ENCODE data around the gene CMTM4.
A peak's percentile ranks its signal among the peaks of the same experiment; 100 is the strongest.
"Not testable (repeated sequence)": the region's sequence is repeated elsewhere in the genome, so short reads cannot be mapped to it uniquely, and the experiment has no call there.

Gene CMTM4

GRCh38 chr16:66611911-66612310 is 84.6 kb downstream of the CMTM4 start:
- not testable (repeated sequence) for DNase-seq

GRCh38 chr16:66610111-66610820 is 86.3 kb downstream of the CMTM4 start:
- DNase-seq = no peak

GRCh38 chr16:66609139-66609510 is 87.4 kb downstream of the CMTM4 start:
- DNase-seq = no peak

- peak; percentile 73 for DNase-seq
Observed at GRCh38 chr16:66608241-66609138, 88.1 kb downstream of the CMTM4 start.

GRCh38 chr16:66605979-66606751 is 90.4 kb downstream of the CMTM4 start:
- DNase-seq = no peak

GRCh38 chr16:66605177-66605978 is 91.2 kb downstream of the CMTM4 start:
- peak; percentile 42 for DNase-seq

- peak; percentile 73 for DNase-seq
Observed at GRCh38 chr16:66604376-66605176, 92.0 kb downstream of the CMTM4 start, which contains the start of gene CMTM3. CMTM3 (plus strand) TSS chr16:66604704; CDS start chr16:66604806, 102 bp downstream.

- peak; percentile 68 for DNase-seq
Observed at GRCh38 chr16:66603537-66604375, 92.8 kb downstream of the CMTM4 start.

- no peak for DNase-seq
Observed at GRCh38 chr16:66601471-66601870, 95.1 kb downstream of the CMTM4 start.

GRCh38 chr16:66600477-66600876 is 96.1 kb downstream of the CMTM4 start:
- no peak for DNase-seq

- DNase-seq = no peak
Observed at GRCh38 chr16:66599726-66600125, 96.8 kb downstream of the CMTM4 start.

GRCh38 chr16:66598111-66598510 is 98.4 kb downstream of the CMTM4 start:
- no peak for DNase-seq

- no peak for DNase-seq
Observed at GRCh38 chr16:66596986-66597848, 99.3 kb downstream of the CMTM4 start.

GRCh38 chr16:66596559-66596958 is 100.0 kb downstream of the CMTM4 start:
- DNase-seq = not testable (repeated sequence)

- DNase-seq = no peak
Observed at GRCh38 chr16:66594739-66595138, 101.8 kb downstream of the CMTM4 start.

GRCh38 chr16:66592814-66593213 is 103.7 kb downstream of the CMTM4 start:
- no peak for DNase-seq

GRCh38 chr16:66592241-66592640 is 104.3 kb downstream of the CMTM4 start:
- no peak for DNase-seq

GRCh38 chr16:66591018-66591417 is 105.5 kb downstream of the CMTM4 start:
- no peak for DNase-seq

GRCh38 chr16:66590322-66590721 is 106.2 kb downstream of the CMTM4 start:
- no peak for DNase-seq

Measured in stimulated activated naive CD4-positive, alpha-beta T cell treated with Interleukin-2 at 50 U/mL for 16 hours (primary cell).